COLO829 (cell line): ENCODE data around the gene TAOK3.
"Not testable (repeated sequence)": the region's sequence is repeated elsewhere in the genome, so short reads cannot be mapped to it uniquely, and the experiment has no call there.

ENCODE experiments used
- DNase-seq: peaks from one replicate; pipeline ENCODE4 v3.0.0; 2012; ENCODE audit warnings: low spot score

The TAOK3 gene

DNA sequence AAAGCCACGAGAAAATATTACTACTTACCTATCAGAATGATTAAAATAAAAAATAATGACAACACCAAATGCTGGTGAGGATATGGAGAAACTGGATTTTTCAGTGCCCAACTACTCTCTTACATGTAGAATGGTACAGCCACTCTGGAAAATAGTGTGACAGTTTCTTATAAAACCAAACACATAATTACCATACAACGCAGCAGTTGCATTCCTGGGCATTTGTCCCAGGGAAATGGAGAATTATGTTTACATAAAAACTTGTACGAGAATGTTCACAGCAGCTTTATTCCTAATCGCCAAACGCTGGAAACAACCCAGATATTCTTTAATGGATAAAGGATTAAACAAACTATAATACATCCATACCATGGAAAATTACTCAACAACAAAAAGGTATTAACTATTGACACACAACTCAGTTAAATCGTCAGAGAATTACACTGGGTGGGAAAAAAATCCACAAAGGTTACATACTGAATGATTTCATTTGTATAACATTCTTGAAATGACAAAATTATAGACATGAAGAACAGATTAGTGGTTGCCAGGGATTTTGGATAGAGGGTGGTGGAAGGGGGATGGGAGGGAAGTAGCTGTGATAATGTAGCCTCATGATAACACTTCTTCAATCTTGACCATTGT lies 35.4 kb downstream of the TAOK3 start:
- DNase-seq: no peak

DNA sequence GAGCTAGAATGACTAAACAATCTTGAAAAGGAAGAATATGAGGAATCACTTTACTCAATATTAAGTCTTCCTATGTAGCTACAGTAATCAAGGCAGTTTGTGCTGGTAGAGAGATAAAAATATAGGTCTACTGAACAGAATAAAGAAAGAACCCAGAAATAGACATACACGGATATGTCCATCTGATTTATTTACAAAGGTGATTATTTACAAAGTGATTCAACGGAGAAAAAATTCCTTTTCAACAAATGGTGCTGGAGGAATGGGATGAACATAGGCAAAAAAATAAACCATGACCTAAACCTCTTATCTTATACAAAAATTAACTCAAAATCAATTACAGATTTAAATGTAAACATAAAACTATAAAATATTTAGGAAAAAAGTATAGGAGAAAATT lies 36.6 kb downstream of the TAOK3 start:
- no peak for DNase-seq

DNA sequence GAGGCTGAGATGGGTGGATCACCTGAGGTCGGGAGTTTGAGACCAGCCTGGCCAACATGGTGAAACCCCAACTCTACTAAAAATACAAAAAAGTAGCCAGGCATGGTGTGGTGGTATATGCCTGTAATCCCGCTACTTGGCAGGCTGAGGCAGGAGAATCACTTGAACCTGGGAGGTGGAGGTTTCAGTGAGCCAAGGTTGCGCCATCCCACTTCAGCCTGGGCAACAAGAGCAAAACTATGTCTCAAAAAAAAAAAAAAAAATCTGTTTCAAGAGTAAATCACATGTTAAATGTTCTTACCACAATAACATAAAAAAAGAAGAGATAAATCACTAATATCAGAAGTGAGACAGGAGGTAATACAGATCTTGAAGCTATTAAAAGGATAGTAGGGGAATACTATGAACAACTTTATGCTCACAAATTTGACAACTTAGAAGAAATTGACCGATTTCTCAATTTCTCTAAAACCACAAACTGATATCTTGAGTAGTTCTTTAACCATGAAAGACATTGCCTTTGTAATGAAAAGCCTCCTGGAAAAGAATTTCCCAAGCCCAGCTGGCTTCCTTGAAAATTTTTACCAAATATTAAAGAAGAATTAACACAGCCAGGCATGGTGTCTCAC lies 37.7 kb downstream of the TAOK3 start:
- DNase-seq: no peak

- no peak for DNase-seq
Observed at GRCh38 chr12:118334241-118334640, 38.5 kb downstream of the TAOK3 start.

DNA sequence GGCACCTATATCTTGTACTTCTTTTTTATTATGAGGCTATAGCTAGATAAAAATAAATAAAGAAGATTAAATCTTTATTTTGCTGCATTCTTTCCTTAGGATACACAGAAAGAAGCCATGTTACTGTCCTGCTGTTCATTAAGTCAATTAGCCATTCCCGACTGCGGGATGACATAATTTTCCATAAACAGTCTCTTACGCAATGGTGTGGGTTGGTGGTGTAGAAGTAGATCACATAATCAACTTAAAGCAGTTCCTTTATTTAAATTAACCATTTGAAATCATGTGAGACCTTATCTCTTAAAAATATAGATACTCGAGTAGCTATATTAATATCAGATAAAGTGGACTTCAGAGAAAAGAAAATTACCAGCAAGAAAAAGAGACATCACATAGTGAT lies 40.2 kb downstream of the TAOK3 start:
- no peak for DNase-seq

DNA sequence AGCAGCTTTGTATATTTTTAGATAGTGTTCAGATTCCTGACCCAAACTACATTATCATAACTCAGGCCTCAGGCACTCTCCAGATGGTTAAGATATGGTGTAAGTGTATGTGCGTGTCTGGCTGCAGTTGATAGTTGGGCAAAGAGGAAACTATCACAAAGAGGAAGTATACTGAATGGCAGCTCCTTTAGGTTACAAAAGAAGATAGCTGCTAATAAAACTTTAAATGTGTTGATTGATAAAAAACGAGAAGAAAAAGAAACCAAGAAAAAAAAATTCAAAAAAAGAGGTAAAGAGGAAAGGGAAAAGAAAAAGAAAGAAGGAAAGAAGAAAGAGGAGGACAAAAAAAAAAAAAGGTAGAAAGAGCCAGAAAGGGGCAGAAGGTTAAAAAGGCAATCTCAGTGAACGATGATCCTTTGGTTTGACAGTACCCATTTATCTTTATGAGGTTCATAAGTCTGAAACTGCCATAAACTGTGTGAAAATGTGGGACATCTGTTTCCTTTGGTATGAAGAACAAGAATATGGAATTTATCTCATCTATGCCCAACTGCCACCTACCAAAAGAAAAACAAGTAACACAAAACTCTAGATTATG lies 42.2 kb downstream of the TAOK3 start:
- DNase-seq: peak; percentile 74

DNA sequence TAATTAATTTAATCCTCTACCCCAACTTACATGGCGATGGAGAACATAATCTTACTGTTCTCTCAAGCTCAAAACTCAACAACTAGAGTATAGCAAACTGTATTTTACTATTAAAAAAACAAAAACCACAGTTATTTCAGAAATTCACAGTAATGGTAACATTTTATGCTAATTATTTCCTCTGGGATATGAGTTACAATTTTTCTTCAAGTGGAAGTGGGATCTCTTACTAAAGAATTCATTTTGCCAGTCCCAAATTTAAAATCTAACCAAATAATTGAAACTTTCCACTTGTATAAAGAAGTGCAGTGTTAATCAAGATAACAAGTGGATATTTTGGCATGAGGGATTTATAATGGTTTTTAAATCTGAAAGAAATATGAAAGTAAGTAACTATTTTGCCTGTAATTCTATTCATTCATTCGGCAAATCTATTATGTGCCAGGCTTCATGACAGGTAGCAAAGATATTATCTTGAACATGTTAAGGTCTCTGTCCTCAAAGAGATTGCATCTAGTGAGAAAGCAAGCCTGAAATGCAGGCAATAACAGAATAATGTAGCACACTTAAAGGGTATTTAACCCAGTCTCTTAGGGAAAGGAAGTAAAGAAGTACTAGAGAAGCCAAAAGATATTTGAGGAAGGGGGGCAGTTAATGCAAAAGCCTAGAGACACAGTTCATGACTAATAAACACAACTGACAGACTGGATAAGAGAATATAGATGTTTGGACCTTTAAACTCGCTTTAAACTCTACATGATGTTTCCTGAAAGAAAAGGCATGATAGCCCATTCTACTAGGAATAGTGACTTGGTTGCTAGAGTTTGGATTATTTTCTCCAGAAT lies 44.0 kb downstream of the TAOK3 start:
- DNase-seq: no peak

- no peak for DNase-seq
Observed at GRCh38 chr12:118327391-118327790, 45.3 kb downstream of the TAOK3 start.

GRCh38 chr12:118326991-118327390 lies 45.7 kb downstream of the TAOK3 start:
- DNase-seq: no peak

- DNase-seq: no peak
Observed at GRCh38 chr12:118325081-118325480, 47.6 kb downstream of the TAOK3 start.

DNA sequence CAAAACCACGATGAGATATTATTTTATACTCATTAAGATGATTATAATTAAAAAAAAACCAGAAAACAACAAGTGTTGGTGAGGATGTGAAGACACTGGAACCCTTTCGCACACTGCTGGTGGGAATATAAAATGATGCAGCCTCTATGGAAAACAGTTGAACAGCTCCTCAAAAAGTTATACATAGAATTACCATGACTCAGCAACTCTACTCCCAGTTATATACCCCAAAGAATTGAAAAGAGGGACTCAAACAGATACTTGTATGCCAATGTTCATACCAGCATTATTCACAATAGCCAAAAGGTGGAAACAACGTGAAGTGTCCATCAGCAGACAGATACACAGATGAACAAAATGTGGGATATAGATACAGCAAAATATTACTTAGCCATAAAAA lies 53.1 kb downstream of the TAOK3 start:
- no peak for DNase-seq

DNA sequence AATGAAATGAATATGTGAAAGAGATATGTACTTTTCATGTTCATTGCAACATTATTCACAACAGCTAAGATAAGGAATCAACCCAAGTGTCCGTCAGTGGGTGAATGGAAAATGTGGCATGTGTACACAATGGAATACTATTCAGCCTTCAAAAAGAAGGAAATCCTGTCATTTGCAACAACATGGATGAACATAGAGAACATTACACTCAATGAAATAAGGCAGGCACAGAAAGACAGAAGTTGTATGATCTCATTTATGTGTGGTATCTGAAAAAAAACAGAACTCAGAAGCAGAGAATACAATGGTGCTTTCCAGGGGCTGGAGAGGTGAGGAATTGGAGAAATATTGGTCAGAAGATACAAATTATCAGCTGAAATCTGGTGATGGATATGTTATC lies 54.0 kb downstream of the TAOK3 start:
- DNase-seq: no peak

- DNase-seq: no peak
Observed at GRCh38 chr12:118317729-118318128, 55.0 kb downstream of the TAOK3 start.

GRCh38 chr12:118315821-118316220 lies 56.9 kb downstream of the TAOK3 start:
- DNase-seq: no peak

DNA sequence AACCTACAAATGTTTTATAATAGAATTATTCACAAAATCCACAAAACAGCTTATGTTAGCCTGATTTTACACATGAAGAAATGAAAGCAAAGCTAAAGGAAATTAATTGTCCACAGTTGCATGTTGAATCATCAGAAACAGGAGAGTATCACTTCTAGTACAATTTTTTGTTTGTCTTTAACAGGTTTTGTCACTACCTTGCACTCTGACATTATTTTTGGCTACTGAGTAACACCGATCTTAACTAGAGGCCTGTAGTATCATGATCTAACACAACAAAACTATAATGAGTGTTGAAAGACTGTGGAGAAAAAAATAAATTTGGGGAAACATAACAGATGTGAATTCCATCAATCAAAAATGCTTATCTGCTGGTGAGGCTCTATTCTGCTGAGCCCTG lies 60.1 kb downstream of the TAOK3 start:
- DNase-seq: no peak

GRCh38 chr12:118311666-118312065 lies 61.0 kb downstream of the TAOK3 start:
- DNase-seq: no peak

DNA sequence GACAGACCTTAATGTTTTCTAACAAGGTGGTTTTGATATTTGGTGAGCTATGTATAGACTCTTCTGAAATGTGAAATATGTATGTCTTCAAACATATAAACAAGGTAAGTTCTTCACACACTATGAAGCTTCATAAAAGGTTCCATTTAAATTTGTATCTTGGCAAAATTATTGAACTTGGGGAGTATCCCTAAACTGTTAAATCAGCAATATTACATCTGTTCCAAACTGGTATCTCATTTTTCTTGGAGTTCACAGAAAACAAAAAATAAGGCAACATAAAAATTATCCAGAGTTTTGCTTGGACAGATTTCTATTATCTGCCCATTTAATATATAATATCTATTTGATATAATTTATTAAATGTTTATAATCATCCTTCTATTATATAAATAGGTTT lies 62.4 kb downstream of the TAOK3 start:
- no peak for DNase-seq

GRCh38 chr12:118308006-118308405 lies 64.7 kb downstream of the TAOK3 start:
- DNase-seq: not testable (repeated sequence)

DNA sequence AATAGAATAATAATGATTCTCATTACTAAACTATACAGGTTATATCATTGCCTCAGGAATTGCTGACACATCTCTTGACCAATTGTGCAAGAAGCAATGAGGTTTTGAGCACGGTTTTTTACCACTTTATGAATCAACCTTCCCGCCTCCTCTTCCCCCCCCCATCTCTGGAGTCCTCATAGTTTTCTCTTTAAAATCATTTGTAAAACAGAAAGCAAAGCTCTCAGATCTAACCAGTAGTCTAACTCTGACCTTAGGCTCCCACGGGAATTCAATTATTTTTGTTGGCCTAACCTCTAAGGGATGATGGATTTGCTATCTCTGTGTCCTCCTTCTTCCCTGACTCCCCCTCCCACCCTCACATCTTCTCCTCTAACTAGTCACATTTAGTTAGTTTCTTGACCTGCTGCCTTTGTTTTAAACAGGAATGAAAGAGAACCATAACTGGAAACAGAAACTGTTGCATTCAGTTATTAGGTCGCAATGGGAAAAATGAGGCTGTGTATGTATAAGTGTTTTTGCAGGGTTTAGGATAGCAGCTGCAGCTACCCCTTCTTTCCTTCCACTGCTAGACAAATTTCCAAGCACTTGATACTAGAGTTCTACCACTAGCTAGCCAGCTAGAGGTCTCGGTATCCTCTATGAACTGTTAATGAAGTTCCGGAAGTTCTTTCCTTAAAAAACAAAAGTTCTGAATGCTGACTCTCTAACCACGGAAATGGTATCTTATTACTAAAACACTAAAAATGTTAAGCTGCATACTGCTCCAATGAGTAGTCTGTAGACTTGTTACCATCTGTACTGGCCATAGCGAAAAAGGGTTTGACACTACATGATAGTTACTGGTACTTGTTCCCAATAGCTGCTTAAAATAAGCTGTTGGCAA lies 65.4 kb downstream of the TAOK3 start:
- peak; percentile 42 for DNase-seq

- DNase-seq: no peak
Observed at GRCh38 chr12:118304093-118304492, 68.6 kb downstream of the TAOK3 start.

DNA sequence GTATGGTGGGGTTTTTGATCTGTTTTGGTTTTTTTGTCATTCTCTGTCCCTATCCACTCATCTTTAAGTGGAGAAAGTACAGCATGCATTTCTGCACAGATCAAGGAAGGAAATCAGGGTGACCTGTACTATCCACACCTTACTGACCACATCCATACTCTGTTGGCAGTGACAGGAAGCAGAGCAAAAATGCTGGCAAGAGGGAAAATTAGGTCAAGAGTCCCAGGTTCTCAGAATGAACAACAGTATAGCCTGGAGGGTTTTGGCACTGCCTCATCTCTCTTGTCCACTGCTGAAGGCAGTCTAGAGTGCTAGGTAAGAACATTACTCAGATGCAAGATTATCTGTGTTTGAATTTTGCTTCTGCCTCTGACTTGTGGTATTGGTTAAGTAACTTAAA lies 70.7 kb downstream of the TAOK3 start:
- no peak for DNase-seq
